ENCODE data around the gene SYT1.

DNA sequence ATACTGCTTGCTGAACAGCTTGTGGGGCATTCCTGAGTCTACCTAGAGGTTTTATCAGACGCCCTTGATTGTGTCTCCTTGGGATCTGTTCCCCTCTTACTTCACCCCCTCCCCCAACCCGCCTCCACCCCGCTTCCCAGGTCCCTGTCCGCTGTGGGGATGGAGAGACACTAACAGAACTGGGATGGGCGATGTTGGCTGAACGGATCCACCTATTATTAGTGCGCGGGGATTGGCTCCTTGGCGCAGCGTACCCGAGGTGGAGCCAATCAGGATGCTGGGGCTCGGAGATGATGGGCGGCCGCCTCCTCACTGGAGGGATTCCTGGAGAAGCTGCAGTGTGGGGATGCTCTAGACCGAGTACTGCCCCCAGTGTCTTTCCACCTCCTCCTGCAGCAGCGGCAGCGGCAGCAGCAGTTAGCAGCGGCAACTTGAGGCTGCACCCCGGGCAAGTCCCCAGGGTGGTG is at the start of gene SYT1:
- no peak for TF ChIP-seq CTCF (IDR thresholded peaks at IDR 0.05)
- TF ChIP-seq POLR2AphosphoS5 (IDR thresholded peaks at IDR 0.05), result no peak

Data from upper lobe of left lung (tissue), 4 donors.